GM23338 (cell line): ENCODE data around the gene SLC22A16. TPM values are rescaled to one million over a fixed set of nuclear protein-coding genes. Genes with fewer than 3 reads are reported as not detected.

Experiments used
- ATAC-seq: fragments of 200-7000 bp; cut with Tn5 transposase; 3 replicates; pipeline ENCODE4 v1.9.1; 2020
- DNase-seq: peaks from one replicate; pipeline ENCODE4 v3.0.0-alpha.2; 2015; ENCODE audit warnings: low spot score
- H2AFZ ChIP-seq: fragments of 200-600 bp; sonication (generic); 2 replicates; pipeline ENCODE4 v1.8.0; 2016; ENCODE audit warnings: antibody characterized with exemption, mild to moderate bottlenecking, moderate library complexity
- H3F3A ChIP-seq: fragments of 200-600 bp; sonication (generic); replicated peaks from 2 replicates; pipeline ENCODE4 v1.8.0; 2017; ENCODE audit warnings: antibody characterized with exemption, mixed run types, low read depth
- H3K27ac ChIP-seq: fragments of 200-600 bp; sonication (generic); 2 replicates; pipeline ENCODE4 v1.6.1; 2016; ENCODE audit warnings: low read depth
- H3K27me3 ChIP-seq: fragments of 200-600 bp; sonication (generic); 2 replicates; pipeline ENCODE4 v1.8.0; 2016; ENCODE audit warnings: mild to moderate bottlenecking, mixed run types, moderate library complexity; ENCODE audit not compliant: insufficient read depth
- H3K36me3 ChIP-seq: fragments of 200-600 bp; sonication (generic); 2 replicates; pipeline ENCODE4 v1.8.0; 2016; ENCODE audit warnings: mild to moderate bottlenecking; ENCODE audit not compliant: insufficient read depth
- H3K4me1 ChIP-seq: fragments of 200-600 bp; sonication (generic); 2 replicates; pipeline ENCODE4 v1.8.0; 2016; ENCODE audit warnings: mild to moderate bottlenecking, moderate library complexity; ENCODE audit not compliant: insufficient read depth
- H3K4me2 ChIP-seq: fragments of 200-600 bp; sonication (generic); 2 replicates; pipeline ENCODE4 v1.7.1; 2017; ENCODE audit warnings: mixed run types
- H3K4me3 ChIP-seq: fragments of 200-600 bp; sonication (generic); 2 replicates; pipeline ENCODE4 v1.6.1; 2016; ENCODE audit warnings: mixed run types
- H3K79me2 ChIP-seq: fragments of 200-600 bp; sonication (generic); replicated peaks from 2 replicates; pipeline ENCODE4 v1.8.0; 2017; ENCODE audit warnings: mild to moderate bottlenecking; ENCODE audit not compliant: insufficient read depth
- H3K9me2 ChIP-seq: fragments of 200-600 bp; sonication (generic); 2 replicates; pipeline ENCODE4 v1.8.0; 2017; ENCODE audit not compliant: insufficient read depth
- H4K20me1 ChIP-seq: fragments of 200-600 bp; sonication (generic); replicated peaks from 2 replicates; pipeline ENCODE4 v1.8.0; 2017; ENCODE audit warnings: mild to moderate bottlenecking; ENCODE audit not compliant: insufficient read depth
- H3K27ac Mint-ChIP-seq: 2 replicates; pipeline ENCODE4 v1.8.0; 2020; ENCODE audit warnings: inconsistent platforms, mild to moderate bottlenecking, moderate library complexity, mixed read lengths
- H3K27me3 Mint-ChIP-seq: 3 replicates; pipeline ENCODE4 v1.8.0; 2022; ENCODE audit warnings: low read depth, mild to moderate bottlenecking, moderate library complexity, mixed read lengths, inconsistent platforms; ENCODE audit not compliant: insufficient read depth, poor library complexity
- H3K36me3 Mint-ChIP-seq: 3 replicates; pipeline ENCODE4 v1.8.0; 2021; ENCODE audit warnings: low read depth, mild to moderate bottlenecking, inconsistent platforms, moderate library complexity, mixed read lengths
- H3K4me1 Mint-ChIP-seq: 3 replicates; pipeline ENCODE4 v1.8.0; 2020; ENCODE audit warnings: mild to moderate bottlenecking, inconsistent platforms, mixed read lengths
- H3K4me3 Mint-ChIP-seq: 3 replicates; pipeline ENCODE4 v1.8.0; 2021; ENCODE audit warnings: moderate library complexity, mild to moderate bottlenecking, inconsistent platforms, mixed read lengths
- H3K9me3 Mint-ChIP-seq: 3 replicates; pipeline ENCODE4 v1.8.0; 2020; ENCODE audit warnings: moderate library complexity, mild to moderate bottlenecking, inconsistent platforms, mixed read lengths
- EZH2phosphoT487 ChIP-seq: fragments of 200-600 bp; sonication (generic); IDR thresholded peaks from one replicate; pipeline ENCODE4 v1.8.1; 2018; ENCODE audit warnings: antibody characterized with exemption; ENCODE audit not compliant: unreplicated experiment
- ZNF331 ChIP-seq: fragments of 250-450 bp; sonication (Bioruptor Pico); IDR thresholded peaks from 2 replicates; pipeline ENCODE4 v1.5.0; 2020; ENCODE audit warnings: low read depth, mild to moderate bottlenecking, moderate library complexity
- polyA plus RNA-seq: library from polyadenylated mRNA; unstranded; fragments of >200 nt; fragmentation: Nextera tagmentation; extraction: Ambion mirVana; gene quantifications from 2 replicates; pipeline ENCODE4 v1.2.1, GENCODE V29; 2016
- total RNA-seq: library from RNA; depleted of rRNA; stranded (reverse); fragments of >200 nt; shearing (Covaris generic); gene quantifications from 2 replicates; pipeline ENCODE4 v1.2.3, GENCODE V29; 2014
- TF ChIP-seq, protein P1 (sequence below), 2 experiments: fragments of 200-600 bp in 1 of 2; sonication (generic) in 1 of 2; conservative IDR thresholded peaks; 2 replicates each; pipeline versions ENCODE4 v1.5.1 to v1.6.1; 2016 to 2017; ENCODE audit warnings: antibody characterized with exemption in 2 of 2, low read depth in 2 of 2, mild to moderate bottlenecking in 2 of 2, moderate library complexity in 1 of 2
- TF ChIP-seq, protein P2 (sequence below): fragments of 250-450 bp; sonication (Bioruptor Pico); IDR thresholded peaks from 2 replicates; pipeline ENCODE4 v1.5.0; 2020; ENCODE audit warnings: mild to moderate bottlenecking, moderate library complexity
- TF ChIP-seq, protein P3 (sequence below): IDR thresholded peaks from one replicate; pipeline ENCODE4 v1.6.1; 2018; ENCODE audit warnings: antibody characterized with exemption; ENCODE audit not compliant: unreplicated experiment

SLC22A16 gene
- total and polyA plus RNA-seq, 2 experiments from 2014 or later, result 0.37 to 0.42 TPM

DNA sequence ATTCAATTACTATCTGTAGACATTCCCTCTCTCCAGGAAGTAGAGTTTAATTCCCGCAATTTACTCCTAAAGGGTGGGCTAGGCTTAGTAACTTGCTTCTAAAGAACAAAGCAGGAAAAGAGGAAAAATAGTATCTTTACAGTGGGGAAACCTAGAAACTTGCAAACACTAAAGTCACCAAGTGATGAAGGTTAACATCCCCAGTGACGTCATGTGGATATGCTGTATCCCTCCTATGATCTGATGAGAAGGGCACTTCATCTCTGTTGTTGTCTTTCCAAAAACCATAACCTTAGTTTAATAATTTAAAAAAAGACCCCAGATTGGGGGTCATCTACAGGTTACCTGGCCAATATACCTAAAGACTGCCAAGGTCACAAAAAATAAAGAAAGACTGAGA is 17.3 kb downstream of the SLC22A16 start:
- H3K9me2 ChIP-seq, result peaks cover 1% of the 10 kb centered on the region; the same call in 1 of the 2 replicates
- H3K27me3 ChIP-seq, result no peaks in the 10 kb centered on the region
- ATAC-seq (no peak), DNase-seq (no peak)
- peaks cover 3% of the 10 kb centered on the region; the same call in 1 of the 3 replicates for H3K4me1 Mint-ChIP-seq
- H3K4me3 ChIP-seq, result no peak overlapping the region
- H3K27me3 Mint-ChIP-seq, result no peaks in the 10 kb centered on the region
- no peak overlapping the region for H3K4me3 Mint-ChIP-seq
- H2AFZ ChIP-seq, result no peak overlapping the region
- no peak overlapping the region for H3K27ac ChIP-seq
- no peak overlapping the region for H3K27ac Mint-ChIP-seq
- TF ChIP-seq, protein P1, sequence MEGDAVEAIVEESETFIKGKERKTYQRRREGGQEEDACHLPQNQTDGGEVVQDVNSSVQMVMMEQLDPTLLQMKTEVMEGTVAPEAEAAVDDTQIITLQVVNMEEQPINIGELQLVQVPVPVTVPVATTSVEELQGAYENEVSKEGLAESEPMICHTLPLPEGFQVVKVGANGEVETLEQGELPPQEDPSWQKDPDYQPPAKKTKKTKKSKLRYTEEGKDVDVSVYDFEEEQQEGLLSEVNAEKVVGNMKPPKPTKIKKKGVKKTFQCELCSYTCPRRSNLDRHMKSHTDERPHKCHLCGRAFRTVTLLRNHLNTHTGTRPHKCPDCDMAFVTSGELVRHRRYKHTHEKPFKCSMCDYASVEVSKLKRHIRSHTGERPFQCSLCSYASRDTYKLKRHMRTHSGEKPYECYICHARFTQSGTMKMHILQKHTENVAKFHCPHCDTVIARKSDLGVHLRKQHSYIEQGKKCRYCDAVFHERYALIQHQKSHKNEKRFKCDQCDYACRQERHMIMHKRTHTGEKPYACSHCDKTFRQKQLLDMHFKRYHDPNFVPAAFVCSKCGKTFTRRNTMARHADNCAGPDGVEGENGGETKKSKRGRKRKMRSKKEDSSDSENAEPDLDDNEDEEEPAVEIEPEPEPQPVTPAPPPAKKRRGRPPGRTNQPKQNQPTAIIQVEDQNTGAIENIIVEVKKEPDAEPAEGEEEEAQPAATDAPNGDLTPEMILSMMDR (conservative IDR thresholded peaks at IDR 0.05; ENCODE audit: low read depth in 2 of 2), result no peak
- TF ChIP-seq, protein P2, sequence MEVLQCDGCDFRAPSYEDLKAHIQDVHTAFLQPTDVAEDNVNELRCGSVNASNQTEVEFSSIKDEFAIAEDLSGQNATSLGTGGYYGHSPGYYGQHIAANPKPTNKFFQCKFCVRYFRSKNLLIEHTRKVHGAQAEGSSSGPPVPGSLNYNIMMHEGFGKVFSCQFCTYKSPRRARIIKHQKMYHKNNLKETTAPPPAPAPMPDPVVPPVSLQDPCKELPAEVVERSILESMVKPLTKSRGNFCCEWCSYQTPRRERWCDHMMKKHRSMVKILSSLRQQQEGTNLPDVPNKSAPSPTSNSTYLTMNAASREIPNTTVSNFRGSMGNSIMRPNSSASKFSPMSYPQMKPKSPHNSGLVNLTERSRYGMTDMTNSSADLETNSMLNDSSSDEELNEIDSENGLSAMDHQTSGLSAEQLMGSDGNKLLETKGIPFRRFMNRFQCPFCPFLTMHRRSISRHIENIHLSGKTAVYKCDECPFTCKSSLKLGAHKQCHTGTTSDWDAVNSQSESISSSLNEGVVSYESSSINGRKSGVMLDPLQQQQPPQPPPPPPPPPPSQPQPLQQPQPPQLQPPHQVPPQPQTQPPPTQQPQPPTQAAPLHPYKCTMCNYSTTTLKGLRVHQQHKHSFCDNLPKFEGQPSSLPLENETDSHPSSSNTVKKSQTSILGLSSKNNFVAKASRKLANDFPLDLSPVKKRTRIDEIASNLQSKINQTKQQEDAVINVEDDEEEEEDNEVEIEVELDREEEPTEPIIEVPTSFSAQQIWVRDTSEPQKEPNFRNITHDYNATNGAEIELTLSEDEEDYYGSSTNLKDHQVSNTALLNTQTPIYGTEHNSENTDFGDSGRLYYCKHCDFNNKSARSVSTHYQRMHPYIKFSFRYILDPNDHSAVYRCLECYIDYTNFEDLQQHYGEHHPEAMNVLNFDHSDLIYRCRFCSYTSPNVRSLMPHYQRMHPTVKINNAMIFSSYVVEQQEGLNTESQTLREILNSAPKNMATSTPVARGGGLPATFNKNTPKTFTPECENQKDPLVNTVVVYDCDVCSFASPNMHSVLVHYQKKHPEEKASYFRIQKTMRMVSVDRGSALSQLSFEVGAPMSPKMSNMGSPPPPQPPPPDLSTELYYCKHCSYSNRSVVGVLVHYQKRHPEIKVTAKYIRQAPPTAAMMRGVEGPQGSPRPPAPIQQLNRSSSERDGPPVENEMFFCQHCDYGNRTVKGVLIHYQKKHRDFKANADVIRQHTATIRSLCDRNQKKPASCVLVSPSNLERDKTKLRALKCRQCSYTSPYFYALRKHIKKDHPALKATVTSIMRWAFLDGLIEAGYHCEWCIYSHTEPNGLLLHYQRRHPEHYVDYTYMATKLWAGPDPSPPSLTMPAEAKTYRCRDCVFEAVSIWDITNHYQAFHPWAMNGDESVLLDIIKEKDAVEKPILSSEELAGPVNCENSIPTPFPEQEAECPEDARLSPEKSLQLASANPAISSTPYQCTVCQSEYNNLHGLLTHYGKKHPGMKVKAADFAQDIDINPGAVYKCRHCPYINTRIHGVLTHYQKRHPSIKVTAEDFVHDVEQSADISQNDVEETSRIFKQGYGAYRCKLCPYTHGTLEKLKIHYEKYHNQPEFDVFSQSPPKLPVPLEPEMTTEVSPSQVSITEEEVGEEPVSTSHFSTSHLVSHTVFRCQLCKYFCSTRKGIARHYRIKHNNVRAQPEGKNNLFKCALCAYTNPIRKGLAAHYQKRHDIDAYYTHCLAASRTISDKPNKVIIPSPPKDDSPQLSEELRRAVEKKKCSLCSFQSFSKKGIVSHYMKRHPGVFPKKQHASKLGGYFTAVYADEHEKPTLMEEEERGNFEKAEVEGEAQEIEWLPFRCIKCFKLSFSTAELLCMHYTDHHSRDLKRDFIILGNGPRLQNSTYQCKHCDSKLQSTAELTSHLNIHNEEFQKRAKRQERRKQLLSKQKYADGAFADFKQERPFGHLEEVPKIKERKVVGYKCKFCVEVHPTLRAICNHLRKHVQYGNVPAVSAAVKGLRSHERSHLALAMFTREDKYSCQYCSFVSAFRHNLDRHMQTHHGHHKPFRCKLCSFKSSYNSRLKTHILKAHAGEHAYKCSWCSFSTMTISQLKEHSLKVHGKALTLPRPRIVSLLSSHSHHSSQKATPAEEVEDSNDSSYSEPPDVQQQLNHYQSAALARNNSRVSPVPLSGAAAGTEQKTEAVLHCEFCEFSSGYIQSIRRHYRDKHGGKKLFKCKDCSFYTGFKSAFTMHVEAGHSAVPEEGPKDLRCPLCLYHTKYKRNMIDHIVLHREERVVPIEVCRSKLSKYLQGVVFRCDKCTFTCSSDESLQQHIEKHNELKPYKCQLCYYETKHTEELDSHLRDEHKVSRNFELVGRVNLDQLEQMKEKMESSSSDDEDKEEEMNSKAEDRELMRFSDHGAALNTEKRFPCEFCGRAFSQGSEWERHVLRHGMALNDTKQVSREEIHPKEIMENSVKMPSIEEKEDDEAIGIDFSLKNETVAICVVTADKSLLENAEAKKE (CRISPR knock-in tag), result no peak
- no peak for TF ChIP-seq EZH2phosphoT487
- H3K4me2 ChIP-seq, result no peak overlapping the region
- no peaks in the 10 kb centered on the region; the same call in 1 of the 2 replicates for H3K36me3 ChIP-seq
- H3K36me3 Mint-ChIP-seq, result peaks cover 9% of the 10 kb centered on the region; the same call in 2 of the 3 replicates
- H3F3A ChIP-seq, result no peaks in the 10 kb centered on the region
- H3K79me2 ChIP-seq, result no peaks in the 10 kb centered on the region
- peaks cover 23% of the 10 kb centered on the region for H3K9me3 Mint-ChIP-seq
- H4K20me1 ChIP-seq, result no peaks in the 10 kb centered on the region
- H3K4me1 ChIP-seq, result peaks cover 4% of the 10 kb centered on the region; the same call in 1 of the 2 replicates

DNA sequence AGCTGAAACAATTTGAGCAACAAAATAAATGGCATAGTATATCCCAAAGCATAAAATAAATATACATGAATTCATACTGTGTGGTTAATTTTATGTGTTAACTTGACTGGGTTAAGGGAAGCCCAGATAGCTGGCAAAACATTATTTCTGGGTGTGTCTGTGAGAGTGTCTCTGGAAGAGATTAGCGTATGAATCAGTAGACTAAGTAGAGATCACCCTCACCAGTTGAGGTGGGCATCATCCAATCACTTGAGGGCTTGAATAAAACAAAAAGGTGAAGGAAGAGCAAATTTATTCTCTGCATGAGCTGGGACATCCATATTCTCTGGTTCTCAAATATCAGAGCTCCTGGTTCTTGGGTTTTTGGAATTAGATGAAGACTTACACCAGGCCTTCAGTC is 17.9 kb downstream of the SLC22A16 start:
- Mint-ChIP-seq H3K27ac (no peak overlapping the region), H3K4me1 (peaks cover 3% of the 10 kb centered on the region; the same call in 1 of the 3 replicates), H3K27me3 (no peaks in the 10 kb centered on the region), H3K36me3 (peaks cover 9% of the 10 kb centered on the region; the same call in 2 of the 3 replicates), H3K4me3 (no peak overlapping the region), H3K9me3 (peaks cover 20% of the 10 kb centered on the region)
- H3F3A ChIP-seq, result no peaks in the 10 kb centered on the region
- peaks cover 5% of the 10 kb centered on the region; the same call in 1 of the 2 replicates for H3K9me2 ChIP-seq
- no peak overlapping the region for H3K27ac ChIP-seq
- no peak for DNase-seq
- H3K4me3 ChIP-seq, result no peak overlapping the region
- no peaks in the 10 kb centered on the region for H3K27me3 ChIP-seq
- no peaks in the 10 kb centered on the region; the same call in 1 of the 2 replicates for H3K36me3 ChIP-seq
- no peaks in the 10 kb centered on the region for H3K79me2 ChIP-seq
- TF ChIP-seq ZNF331 (CRISPR knock-in tag), result no peak
- TF ChIP-seq, protein P1 (conservative IDR thresholded peaks at IDR 0.05; ENCODE audit: low read depth in 2 of 2), result no peak
- TF ChIP-seq, protein P3, sequence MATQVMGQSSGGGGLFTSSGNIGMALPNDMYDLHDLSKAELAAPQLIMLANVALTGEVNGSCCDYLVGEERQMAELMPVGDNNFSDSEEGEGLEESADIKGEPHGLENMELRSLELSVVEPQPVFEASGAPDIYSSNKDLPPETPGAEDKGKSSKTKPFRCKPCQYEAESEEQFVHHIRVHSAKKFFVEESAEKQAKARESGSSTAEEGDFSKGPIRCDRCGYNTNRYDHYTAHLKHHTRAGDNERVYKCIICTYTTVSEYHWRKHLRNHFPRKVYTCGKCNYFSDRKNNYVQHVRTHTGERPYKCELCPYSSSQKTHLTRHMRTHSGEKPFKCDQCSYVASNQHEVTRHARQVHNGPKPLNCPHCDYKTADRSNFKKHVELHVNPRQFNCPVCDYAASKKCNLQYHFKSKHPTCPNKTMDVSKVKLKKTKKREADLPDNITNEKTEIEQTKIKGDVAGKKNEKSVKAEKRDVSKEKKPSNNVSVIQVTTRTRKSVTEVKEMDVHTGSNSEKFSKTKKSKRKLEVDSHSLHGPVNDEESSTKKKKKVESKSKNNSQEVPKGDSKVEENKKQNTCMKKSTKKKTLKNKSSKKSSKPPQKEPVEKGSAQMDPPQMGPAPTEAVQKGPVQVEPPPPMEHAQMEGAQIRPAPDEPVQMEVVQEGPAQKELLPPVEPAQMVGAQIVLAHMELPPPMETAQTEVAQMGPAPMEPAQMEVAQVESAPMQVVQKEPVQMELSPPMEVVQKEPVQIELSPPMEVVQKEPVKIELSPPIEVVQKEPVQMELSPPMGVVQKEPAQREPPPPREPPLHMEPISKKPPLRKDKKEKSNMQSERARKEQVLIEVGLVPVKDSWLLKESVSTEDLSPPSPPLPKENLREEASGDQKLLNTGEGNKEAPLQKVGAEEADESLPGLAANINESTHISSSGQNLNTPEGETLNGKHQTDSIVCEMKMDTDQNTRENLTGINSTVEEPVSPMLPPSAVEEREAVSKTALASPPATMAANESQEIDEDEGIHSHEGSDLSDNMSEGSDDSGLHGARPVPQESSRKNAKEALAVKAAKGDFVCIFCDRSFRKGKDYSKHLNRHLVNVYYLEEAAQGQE, result no peak
- ATAC-seq, result no peak
- H3K4me1 ChIP-seq, result peaks cover 4% of the 10 kb centered on the region; the same call in 1 of the 2 replicates
- no peak overlapping the region for H2AFZ ChIP-seq
- H4K20me1 ChIP-seq, result no peaks in the 10 kb centered on the region
- H3K4me2 ChIP-seq, result no peak overlapping the region
